Transverse colon (tissue), 4 donors: ENCODE data around the gene NCKAP5.

Experiments
- CTCF ChIP-seq, 5 experiments: fragments of 200-600 bp in 3 of 5; fragments of 450-650 bp in 2 of 5; sonication (generic) in 3 of 5; IDR thresholded peaks; 1 replicate in 2 of 5; 2 replicates in 3 of 5; pipeline ENCODE4 v1.5.1; 2016 to 2017; ENCODE audit warnings: antibody characterized with exemption in 5 of 5, inconsistent platforms in 3 of 5, mild to moderate bottlenecking in 2 of 5, moderate library complexity in 1 of 5
- POLR2A ChIP-seq: fragments of 450-650 bp; IDR thresholded peaks from one replicate; pipeline ENCODE4 v1.6.1; 2016; ENCODE audit warnings: antibody characterized with exemption, mild to moderate bottlenecking, moderate library complexity
- POLR2AphosphoS5 ChIP-seq, 3 donors: sonication (generic); formaldehyde crosslinking; IDR thresholded peaks; one replicate each; pipeline ENCODE4 v1.6.1; 2016; ENCODE audit warnings: antibody characterized with exemption in 3 of 3

- TF ChIP-seq POLR2A (no peak), CTCF (IDR thresholded peaks at IDR 0.05) (no peak), POLR2AphosphoS5 (IDR thresholded peaks at IDR 0.05) (no peak)
Measured at GRCh38 chr2:132761437-132761836, 806.8 kb downstream of the NCKAP5 start.
